K562 (cell line): ENCODE results near the gene ENKD1. TPM values are rescaled to one million over a fixed set of nuclear protein-coding genes. Genes with fewer than 3 reads are reported as not detected.

Experiments used
- ADNP ChIP-seq: fragments of 200-800 bp; sonication (Bioruptor generic); IDR thresholded peaks from 2 replicates; pipeline ENCODE4 v1.6.1; 2016; ENCODE audit warnings: missing genetic modification characterization, missing compliant biosample characterization
- ARID2 ChIP-seq: fragments of 450-650 bp; IDR thresholded peaks from 2 replicates; pipeline ENCODE4 v1.6.1; 2017; ENCODE audit warnings: antibody characterized with exemption, mild to moderate bottlenecking
- CXXC5 ChIP-seq: fragments of 250-450 bp; sonication (Bioruptor Pico); IDR thresholded peaks from 2 replicates; pipeline ENCODE4 v1.8.0; 2022; ENCODE audit warnings: inconsistent platforms, mild to moderate bottlenecking, moderate library complexity
- E2F4 ChIP-seq: sonication (generic); formaldehyde crosslinking; IDR thresholded peaks from 2 replicates; pipeline ENCODE4 v1.8.0; 2022; ENCODE audit warnings: mild to moderate bottlenecking, low read depth, missing genetic modification reagents
- FOXA3 ChIP-seq, 2 experiments: fragments of 450-650 bp in 1 of 2; sonication (generic) in 1 of 2; formaldehyde crosslinking; IDR thresholded peaks in 1 of 2; conservative IDR thresholded peaks in 1 of 2; 2 replicates each; pipeline versions ENCODE4 v1.4.0 to v1.8.0; 2020 to 2022; ENCODE audit warnings: mild to moderate bottlenecking in 2 of 2, missing genetic modification reagents in 1 of 2
- GABPB1 ChIP-seq: sonication (generic); formaldehyde crosslinking; IDR thresholded peaks from 2 replicates; pipeline ENCODE4 v1.8.0; 2022; ENCODE audit warnings: mild to moderate bottlenecking, missing genetic modification reagents
- GATAD2B ChIP-seq: fragments of 450-650 bp; IDR thresholded peaks from 2 replicates; pipeline ENCODE4 v1.6.1; 2017; ENCODE audit warnings: mild to moderate bottlenecking, borderline replicate concordance
- MEF2A ChIP-seq: IDR thresholded peaks from 2 replicates; pipeline ENCODE4 v1.6.1; 2011; ENCODE audit warnings: low read depth, mild to moderate bottlenecking, low read length, moderate library complexity; ENCODE audit not compliant: control insufficient read depth
- NFE2 ChIP-seq: IDR thresholded peaks from 2 replicates; pipeline ENCODE4 v1.6.1; 2014; ENCODE audit warnings: antibody characterized with exemption, low read depth
- RFX1 ChIP-seq: fragments of 450-650 bp; IDR thresholded peaks from 2 replicates; pipeline ENCODE4 v1.6.1; 2016; ENCODE audit warnings: mild to moderate bottlenecking, moderate library complexity
- SIX5 ChIP-seq, 2 experiments: IDR thresholded peaks; 2 replicates each; pipeline ENCODE4 v1.6.1; 2011; ENCODE audit warnings: low read length in 2 of 2, borderline replicate concordance in 1 of 2, low read depth in 1 of 2, mild to moderate bottlenecking in 1 of 2, moderate library complexity in 1 of 2; ENCODE audit not compliant: insufficient read depth in 1 of 2
- STAG1 ChIP-seq: sonication (generic); formaldehyde crosslinking; IDR thresholded peaks from 2 replicates; pipeline ENCODE4 v1.5.0; 2020; ENCODE audit warnings: missing genetic modification reagents, borderline replicate concordance
- TCF7L2 ChIP-seq: fragments of 150-350 bp; IDR thresholded peaks from 2 replicates; pipeline ENCODE4 v1.6.1; 2016; ENCODE audit warnings: low read depth, mild to moderate bottlenecking, low read length, moderate library complexity
- UBTF ChIP-seq, 2 experiments: IDR thresholded peaks; 2 replicates each; pipeline ENCODE4 v1.6.1; 2012; ENCODE audit warnings: improper control_type of control experiment in 2 of 2, low read depth in 2 of 2, low read length in 2 of 2, borderline replicate concordance in 1 of 2
- ZBTB12 ChIP-seq: fragments of 250-450 bp; sonication (Bioruptor Pico); IDR thresholded peaks from 2 replicates; pipeline ENCODE4 v1.4.0; 2020
- ZNF324 ChIP-seq: fragments of 250-450 bp; sonication (Bioruptor Pico); IDR thresholded peaks from 2 replicates; pipeline ENCODE4 v1.4.0; 2020; ENCODE audit warnings: mild to moderate bottlenecking
- ZNF384 ChIP-seq: IDR thresholded peaks from 2 replicates; pipeline ENCODE4 v1.6.1; 2012; ENCODE audit warnings: low read depth, low read length, improper control_type of control experiment
- polyA plus RNA-seq, 8 experiments: library from polyadenylated mRNA; depleted of rRNA in 4 of 8; stranded (reverse) in 5 of 8; unstranded in 3 of 8; fragments of >200 nt; fragmentation: Nextera tagmentation in 2 of 8; fragmentation: Illumina TruSeq in 1 of 8; extraction: Ambion mirVana in 2 of 8; extraction: Trizol in 1 of 8; gene quantifications; 2 replicates each; pipeline versions ENCODE4 v1.2.1 to v1.2.3, GENCODE V29; 2011 to 2014; ENCODE audit warnings: inconsistent platforms in 1 of 8, missing spikeins in 1 of 8
- total RNA-seq, 7 experiments: library from RNA; depleted of rRNA in 6 of 7; stranded (reverse); fragments of >200 nt in 6 of 7; fragmentation: Illumina TruSeq in 2 of 7; extraction: Trizol in 2 of 7; gene quantifications; 2 replicates each; pipeline versions ENCODE4 v1.2.1 to v1.2.3, GENCODE V29; 2011 to 2021; ENCODE audit warnings: low replicate concordance in 1 of 7
- TF ChIP-seq, protein P1 (sequence below): sonication (generic); formaldehyde crosslinking; IDR thresholded peaks from 2 replicates; pipeline ENCODE4 v1.8.0; 2022; ENCODE audit warnings: mild to moderate bottlenecking, missing genetic modification reagents

ENKD1 gene
- total and polyA plus RNA-seq, 9 of the 15 experiments (the other 6 are each of a cell fraction or from before 2014, with no cell fraction given), result 1.1 to 26.9 (median 8.3) TPM

DNA sequence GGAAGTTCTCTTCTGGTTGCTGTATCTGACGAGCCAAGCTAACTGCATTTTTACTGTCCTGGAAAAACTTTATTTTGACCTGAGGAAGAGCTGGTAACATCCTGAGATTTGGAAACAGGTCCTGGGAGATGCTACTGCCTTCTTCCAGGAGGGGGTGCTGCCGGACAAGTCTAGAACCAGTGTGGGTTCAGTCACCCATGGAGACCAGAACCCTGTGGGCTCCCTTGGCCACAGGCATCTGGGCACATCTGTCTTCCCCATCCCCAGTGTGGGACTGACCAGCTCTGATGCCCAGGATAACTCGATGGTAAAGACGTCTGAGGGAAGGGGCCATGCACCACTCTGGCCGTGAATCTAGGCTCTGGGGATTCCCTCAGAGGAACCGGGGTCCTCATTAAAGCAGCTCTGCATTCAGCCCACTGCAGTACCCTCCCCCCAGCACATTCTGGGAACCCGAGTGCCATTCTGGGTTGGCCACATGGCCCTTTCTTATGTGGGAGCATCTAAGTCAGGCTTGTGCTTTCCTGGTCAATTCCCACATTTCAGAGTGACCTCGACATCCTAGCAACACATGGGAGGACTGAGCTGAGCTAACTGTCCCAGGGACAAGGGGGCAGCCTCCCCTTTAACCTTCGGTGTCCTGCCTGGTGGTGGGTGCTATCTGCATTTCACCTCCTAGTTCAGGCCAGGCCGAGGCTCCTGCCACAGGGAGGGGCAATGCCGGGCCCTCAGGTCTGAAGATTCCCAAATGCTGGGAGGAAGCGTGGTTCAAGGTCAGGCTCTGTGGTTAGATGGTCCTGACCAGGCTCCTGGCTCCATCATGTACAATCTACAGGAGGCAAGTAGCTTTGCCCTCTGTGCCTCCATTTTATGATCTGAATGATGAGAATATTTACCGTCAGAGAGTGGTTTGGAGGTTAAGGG, 6.5 kb upstream of the ENKD1 start (continued):
- TF ChIP-seq ADNP (tag) (no peak), FOXA3 (CRISPR knock-in tag; conservative IDR thresholded peaks at IDR 0.05 in 1 of 2, IDR thresholded peaks at IDR 0.05 in 1 of 2) (no peak), SIX5 (IDR thresholded peaks at IDR 0.05; ENCODE audit: borderline replicate concordance in 1 of 2, insufficient read depth in 1 of 2, low read depth in 1 of 2, low read length in 2 of 2) (no peak), CXXC5 (CRISPR knock-in tag) (no peak), E2F4 (CRISPR knock-in tag) (no peak), STAG1 (CRISPR knock-in tag) (peak; percentile 90), ARID2 (peak; percentile 69), UBTF (IDR thresholded peaks at IDR 0.05; ENCODE audit: borderline replicate concordance in 1 of 2, low read depth in 2 of 2, low read length in 2 of 2) (no peak), ZBTB12 (no peak), GATAD2B (no peak), ZNF384 (no peak), NFE2 (no peak), RFX1 (peak; percentile 65), ZNF324 (CRISPR knock-in tag) (no peak), GABPB1 (CRISPR knock-in tag) (0 out of 2 replicates have a peak, but pooled peaks have one; percentile 21), TCF7L2 (no peak), MEF2A (no peak)
- TF ChIP-seq, protein P1, sequence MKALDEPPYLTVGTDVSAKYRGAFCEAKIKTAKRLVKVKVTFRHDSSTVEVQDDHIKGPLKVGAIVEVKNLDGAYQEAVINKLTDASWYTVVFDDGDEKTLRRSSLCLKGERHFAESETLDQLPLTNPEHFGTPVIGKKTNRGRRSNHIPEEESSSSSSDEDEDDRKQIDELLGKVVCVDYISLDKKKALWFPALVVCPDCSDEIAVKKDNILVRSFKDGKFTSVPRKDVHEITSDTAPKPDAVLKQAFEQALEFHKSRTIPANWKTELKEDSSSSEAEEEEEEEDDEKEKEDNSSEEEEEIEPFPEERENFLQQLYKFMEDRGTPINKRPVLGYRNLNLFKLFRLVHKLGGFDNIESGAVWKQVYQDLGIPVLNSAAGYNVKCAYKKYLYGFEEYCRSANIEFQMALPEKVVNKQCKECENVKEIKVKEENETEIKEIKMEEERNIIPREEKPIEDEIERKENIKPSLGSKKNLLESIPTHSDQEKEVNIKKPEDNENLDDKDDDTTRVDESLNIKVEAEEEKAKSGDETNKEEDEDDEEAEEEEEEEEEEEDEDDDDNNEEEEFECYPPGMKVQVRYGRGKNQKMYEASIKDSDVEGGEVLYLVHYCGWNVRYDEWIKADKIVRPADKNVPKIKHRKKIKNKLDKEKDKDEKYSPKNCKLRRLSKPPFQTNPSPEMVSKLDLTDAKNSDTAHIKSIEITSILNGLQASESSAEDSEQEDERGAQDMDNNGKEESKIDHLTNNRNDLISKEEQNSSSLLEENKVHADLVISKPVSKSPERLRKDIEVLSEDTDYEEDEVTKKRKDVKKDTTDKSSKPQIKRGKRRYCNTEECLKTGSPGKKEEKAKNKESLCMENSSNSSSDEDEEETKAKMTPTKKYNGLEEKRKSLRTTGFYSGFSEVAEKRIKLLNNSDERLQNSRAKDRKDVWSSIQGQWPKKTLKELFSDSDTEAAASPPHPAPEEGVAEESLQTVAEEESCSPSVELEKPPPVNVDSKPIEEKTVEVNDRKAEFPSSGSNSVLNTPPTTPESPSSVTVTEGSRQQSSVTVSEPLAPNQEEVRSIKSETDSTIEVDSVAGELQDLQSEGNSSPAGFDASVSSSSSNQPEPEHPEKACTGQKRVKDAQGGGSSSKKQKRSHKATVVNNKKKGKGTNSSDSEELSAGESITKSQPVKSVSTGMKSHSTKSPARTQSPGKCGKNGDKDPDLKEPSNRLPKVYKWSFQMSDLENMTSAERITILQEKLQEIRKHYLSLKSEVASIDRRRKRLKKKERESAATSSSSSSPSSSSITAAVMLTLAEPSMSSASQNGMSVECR (CRISPR knock-in tag), result no peak
